ENCODE measurements around the gene EEF2. TPM values are rescaled to one million over a fixed set of nuclear protein-coding genes. Genes with fewer than 3 reads are reported as not detected.

Gene EEF2
- total RNA-seq, 2 experiments from 2014 or later, result 1,633 to 3,507 TPM

DNA sequence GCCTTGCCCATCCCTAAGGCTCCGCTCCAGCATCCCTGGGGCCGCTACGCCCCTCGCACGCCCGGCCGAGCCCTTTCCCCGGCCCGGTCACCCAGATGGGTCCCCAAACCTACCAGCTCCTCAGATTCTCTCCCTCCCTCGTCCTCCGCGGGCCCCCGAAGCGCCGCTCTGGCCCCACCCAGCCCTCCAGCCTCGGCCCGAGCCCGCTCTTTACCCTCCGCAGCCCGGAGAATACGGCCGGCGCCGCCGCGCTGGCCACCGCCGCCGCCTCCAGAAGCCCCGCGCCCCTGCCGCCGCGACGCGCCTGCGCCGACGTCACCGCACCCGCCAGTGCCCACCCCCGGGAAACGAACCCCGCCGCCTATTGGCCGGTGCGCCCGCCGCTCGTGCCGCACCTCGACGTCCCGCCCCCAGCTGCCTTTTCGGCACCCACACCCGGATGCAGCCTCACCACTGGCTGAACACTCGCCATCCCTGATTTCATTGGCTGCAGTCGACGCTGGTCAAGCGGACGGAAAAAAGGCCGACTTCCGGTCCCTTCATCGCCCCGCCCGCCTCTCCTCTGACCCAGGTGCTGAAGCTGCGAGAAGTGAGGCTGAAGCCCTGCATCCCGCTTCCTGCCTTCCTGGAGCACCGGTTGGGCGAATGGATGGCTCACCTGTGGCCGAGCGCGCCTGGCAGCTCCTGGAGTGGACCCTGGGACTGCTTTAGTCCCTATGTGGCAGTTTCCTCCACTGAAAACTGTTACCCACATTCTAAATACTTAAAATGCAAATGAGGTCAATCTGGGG, 14.3 kb downstream of the EEF2 start, which contains the start of gene DAPK3:
Gene DAPK3 (minus strand): TSS at position 292 of the 791 bp plus-strand sequence. CDS start 1,364 bp downstream, outside the sequence.
- Histone ChIP-seq H3K9me3 (ENCODE audit: low read length) (no peaks in the 10 kb centered on the region), H3K27ac (ENCODE audit: low read depth, low read length, poor library complexity, severe bottlenecking) (peak within 1 kb of the TSS; percentile 71), H3K4me1 (ENCODE audit: insufficient read depth, low read length, poor library complexity, severe bottlenecking) (peaks cover 21% of the 10 kb centered on the region), H3K4me2 (ENCODE audit: low read length) (peak within 1 kb of the TSS; percentile 96), H3K36me3 (ENCODE audit: insufficient read depth, low read length) (peaks cover 46% of the 10 kb centered on the region), H3K4me3 (ENCODE audit: low read depth, low read length, poor library complexity, severe bottlenecking) (peak within 1 kb of the TSS; percentile 96), H2AFZ (ENCODE audit: low read length) (0 out of 2 replicates have a peak within 1 kb of the TSS, but pooled peaks have one; percentile 4), H4K20me1 (ENCODE audit: insufficient read depth, low read length) (peaks cover 6% of the 10 kb centered on the region; the same call in 1 of the 2 replicates), H3K9me2 (ENCODE audit: insufficient read depth, low read length) (no peaks in the 10 kb centered on the region), H3K79me2 (ENCODE audit: insufficient read depth, low read depth, low read length) (peaks cover 18% of the 10 kb centered on the region; the same call in 1 of the 2 replicates)
- ChIA-PET POLR2A (interaction anchor here (0.5 to 1.7 kb wide), 4 partner anchors 13 to 74 kb away, joined by 4 to 5 read pairs (median 4); no protein-coding TSS in a partner anchor), CTCF (ENCODE audit: unreplicated experiment) (no interaction called here)
- intact Hi-C loops (cut with micrococcal nuclease; ENCODE audit: unreplicated experiment), result no loop called here
- TF ChIP-seq EZH2phosphoT487 (IDR thresholded peaks at IDR 0.05; ENCODE audit: borderline replicate concordance, low read depth, low read length) (no peak), CTCF (conservative IDR thresholded peaks at IDR 0.05; ENCODE audit: low read length) (no peak)
- no TSS peak for BruUV-seq (replicated peaks)
- peak; percentile 99 for DNase-seq (ENCODE audit: low spot score)

GRCh38 chr19:3970313-3970807, 14.9 kb downstream of the EEF2 start:
- H3K4me3 ChIP-seq (ENCODE audit: low read depth, low read length, poor library complexity, severe bottlenecking), result peak overlapping the region; percentile 96
- intact Hi-C loops (cut with micrococcal nuclease; ENCODE audit: unreplicated experiment), result no loop called here

More at GRCh38 chr19:3970313-3970807, 14.9 kb downstream of the EEF2 start:
- Histone ChIP-seq H3K4me2 (ENCODE audit: low read length) (peak overlapping the region; percentile 96), H3K9me3 (ENCODE audit: low read length) (no peaks in the 10 kb centered on the region), H3K27ac (ENCODE audit: low read depth, low read length, poor library complexity, severe bottlenecking) (peak overlapping the region; percentile 35), H3K4me1 (ENCODE audit: insufficient read depth, low read length, poor library complexity, severe bottlenecking) (peaks cover 21% of the 10 kb centered on the region), H4K20me1 (ENCODE audit: insufficient read depth, low read length) (no peaks in the 10 kb centered on the region; the same call in 1 of the 2 replicates), H2AFZ (ENCODE audit: low read length) (0 out of 2 replicates have a peak overlapping the region, but pooled peaks have one; percentile 4), H3K79me2 (ENCODE audit: insufficient read depth, low read depth, low read length) (peaks cover 18% of the 10 kb centered on the region; the same call in 1 of the 2 replicates), H3K9me2 (ENCODE audit: insufficient read depth, low read length) (no peaks in the 10 kb centered on the region), H3K36me3 (ENCODE audit: insufficient read depth, low read length) (peaks cover 46% of the 10 kb centered on the region)
- CTCF ChIA-PET (ENCODE audit: unreplicated experiment), result no interaction called here
- POLR2A ChIA-PET, result interaction anchor here (0.5 to 1.7 kb wide), 3 partner anchors 14 to 61 kb away, joined by 4 to 5 read pairs (median 5); no protein-coding TSS in a partner anchor
- TF ChIP-seq CTCF (conservative IDR thresholded peaks at IDR 0.05; ENCODE audit: low read length) (no peak), EZH2phosphoT487 (IDR thresholded peaks at IDR 0.05; ENCODE audit: borderline replicate concordance, low read depth, low read length) (no peak)
- BruUV-seq (replicated peaks), result no TSS peak
- DNase-seq (ENCODE audit: low spot score), result no peak
